AG04449 (cell line): ENCODE measurements around the gene PTTG1IP.

ENCODE experiments used
- CTCF ChIA-PET: fragments of 350-600 bp; formaldehyde crosslinking; extraction: SDS; loops from one replicate; lab custom pipeline; 2021; ENCODE audit warnings: antibody characterized with exemption; lab: Yijun Ruan, JAX
- POLR2A ChIA-PET: fragments of 400-600, 350-600 bp; formaldehyde crosslinking; extraction: SDS; loops from one replicate; lab custom pipeline; 2020; ENCODE audit warnings: antibody characterized with exemption, inconsistent platforms; lab: Yijun Ruan, JAX
- DNase-seq: peaks from one replicate; pipeline ENCODE4 v3.0.0-alpha.2; 2010; ENCODE audit warnings: low read depth, low spot score
- H3K4me3 ChIP-seq: 2 replicates; pipeline ENCODE4 v1.5.1; 2011; ENCODE audit warnings: low read depth, mild to moderate bottlenecking, control low read depth, low read length
- TF ChIP-seq, protein P1 (sequence below): IDR thresholded peaks from one replicate; pipeline ENCODE4 v1.5.1; 2011; ENCODE audit warnings: mild to moderate bottlenecking, moderate library complexity, low read length, control low read depth, inconsistent platforms; ENCODE audit not compliant: insufficient read depth; ENCODE audit errors: missing control alignments

PTTG1IP gene

DNA sequence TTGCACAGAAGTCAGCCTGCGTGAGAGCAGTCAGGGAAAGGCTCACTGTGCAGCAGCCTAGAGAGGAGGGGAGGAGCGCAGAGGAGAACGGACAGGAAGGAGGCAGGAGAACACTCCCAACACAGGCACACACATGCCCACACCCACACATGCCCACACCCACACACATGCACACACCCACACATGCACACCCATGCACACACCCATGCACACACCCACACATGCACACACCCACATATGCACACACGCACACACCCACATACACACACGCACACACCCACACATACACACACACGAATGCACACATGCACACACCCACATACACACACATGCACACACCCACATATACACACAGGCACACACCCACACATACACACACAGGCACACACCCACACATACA is 62.7 kb downstream of the PTTG1IP start:
- CTCF ChIA-PET = no interaction called here
- H3K4me3 ChIP-seq = no peak overlapping the region
- POLR2A ChIA-PET = no interaction called here
- no peak for DNase-seq
- TF ChIP-seq, protein P1, sequence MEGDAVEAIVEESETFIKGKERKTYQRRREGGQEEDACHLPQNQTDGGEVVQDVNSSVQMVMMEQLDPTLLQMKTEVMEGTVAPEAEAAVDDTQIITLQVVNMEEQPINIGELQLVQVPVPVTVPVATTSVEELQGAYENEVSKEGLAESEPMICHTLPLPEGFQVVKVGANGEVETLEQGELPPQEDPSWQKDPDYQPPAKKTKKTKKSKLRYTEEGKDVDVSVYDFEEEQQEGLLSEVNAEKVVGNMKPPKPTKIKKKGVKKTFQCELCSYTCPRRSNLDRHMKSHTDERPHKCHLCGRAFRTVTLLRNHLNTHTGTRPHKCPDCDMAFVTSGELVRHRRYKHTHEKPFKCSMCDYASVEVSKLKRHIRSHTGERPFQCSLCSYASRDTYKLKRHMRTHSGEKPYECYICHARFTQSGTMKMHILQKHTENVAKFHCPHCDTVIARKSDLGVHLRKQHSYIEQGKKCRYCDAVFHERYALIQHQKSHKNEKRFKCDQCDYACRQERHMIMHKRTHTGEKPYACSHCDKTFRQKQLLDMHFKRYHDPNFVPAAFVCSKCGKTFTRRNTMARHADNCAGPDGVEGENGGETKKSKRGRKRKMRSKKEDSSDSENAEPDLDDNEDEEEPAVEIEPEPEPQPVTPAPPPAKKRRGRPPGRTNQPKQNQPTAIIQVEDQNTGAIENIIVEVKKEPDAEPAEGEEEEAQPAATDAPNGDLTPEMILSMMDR = no peak

DNA sequence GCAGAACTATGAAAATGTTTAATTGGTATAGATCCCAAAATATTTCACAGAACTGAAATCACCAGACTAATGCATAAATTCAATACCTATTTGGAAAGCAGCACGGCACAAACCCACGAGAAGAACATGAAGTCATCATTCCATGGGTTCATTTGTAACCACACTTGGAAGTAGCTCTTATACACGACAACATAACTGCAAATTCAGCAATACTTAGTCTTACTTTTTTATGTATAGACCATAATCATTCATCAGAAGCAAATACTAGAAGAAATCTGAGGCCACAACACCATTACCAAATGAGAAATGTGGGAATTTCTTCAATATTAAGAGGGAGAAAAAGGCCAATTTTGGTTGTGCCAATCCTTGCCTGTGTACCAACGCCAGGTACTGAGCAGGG is 67.6 kb downstream of the PTTG1IP start:
- no peak overlapping the region for H3K4me3 ChIP-seq
- TF ChIP-seq, protein P1 = no peak
- CTCF ChIA-PET = interaction anchor here (1.2 to 4.3 kb wide), 3 partner anchors 10 to 66 kb away, joined by 4 to 26 read pairs (median 7); no protein-coding TSS in a partner anchor
- POLR2A ChIA-PET = interaction anchor here (1.2 kb wide), 1 partner anchor 12 kb away, joined by 3 read pairs; the partner anchor contains the start of gene SUMO3
- DNase-seq = no peak

DNA sequence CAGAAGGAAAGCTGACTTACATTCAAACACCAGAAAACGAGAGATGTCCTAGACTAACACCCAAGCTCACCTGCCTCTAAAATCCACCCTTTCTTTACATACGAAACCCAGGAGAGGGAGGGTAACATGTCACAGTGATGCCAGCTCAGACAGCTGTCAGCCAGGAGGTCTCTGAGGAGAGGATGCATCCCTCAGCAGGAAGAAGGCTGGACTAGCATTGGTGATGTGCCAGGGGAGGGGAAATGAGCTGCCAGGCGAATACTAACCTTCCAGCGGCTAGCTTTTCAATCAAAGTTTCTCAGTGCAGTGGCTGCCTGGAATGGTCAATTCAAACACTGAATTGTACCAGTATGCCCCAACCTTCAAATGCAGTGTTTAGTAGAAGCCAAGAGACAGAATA is 68.3 kb downstream of the PTTG1IP start:
- DNase-seq = no peak
- TF ChIP-seq, protein P1 = no peak
- ChIA-PET CTCF (interaction anchor here (1.2 to 4.3 kb wide), 5 partner anchors 9 to 336 kb away, joined by 3 to 26 read pairs (median 6); no protein-coding TSS in a partner anchor), POLR2A (interaction anchor here (1.2 kb wide), 1 partner anchor 12 kb away, joined by 3 read pairs; the partner anchor contains the start of gene SUMO3)
- H3K4me3 ChIP-seq = no peak overlapping the region

GRCh38 chr21:44804762-44805161 is 68.7 kb downstream of the PTTG1IP start:
- POLR2A ChIA-PET = no interaction called here
- DNase-seq = no peak
- no peak overlapping the region for H3K4me3 ChIP-seq
- TF ChIP-seq, protein P1 = no peak
- CTCF ChIA-PET = interaction anchor here (1.2 to 4.3 kb wide), 4 partner anchors 11 to 336 kb away, joined by 3 to 26 read pairs (median 6); no protein-coding TSS in a partner anchor

GRCh38 chr21:44803651-44804050 is 69.8 kb downstream of the PTTG1IP start:
- ChIA-PET POLR2A (interaction anchor here (0.6 kb wide), 1 partner anchor 27 kb away, joined by 3 read pairs; no protein-coding TSS in a partner anchor), CTCF (interaction anchor here (0.7 to 4.3 kb wide), 6 partner anchors 10 to 335 kb away, joined by 3 to 26 read pairs (median 6); no protein-coding TSS in a partner anchor)
- TF ChIP-seq, protein P1 = no peak
- DNase-seq = no peak
- no peak overlapping the region; the same call in 1 of the 2 replicates for H3K4me3 ChIP-seq

DNA sequence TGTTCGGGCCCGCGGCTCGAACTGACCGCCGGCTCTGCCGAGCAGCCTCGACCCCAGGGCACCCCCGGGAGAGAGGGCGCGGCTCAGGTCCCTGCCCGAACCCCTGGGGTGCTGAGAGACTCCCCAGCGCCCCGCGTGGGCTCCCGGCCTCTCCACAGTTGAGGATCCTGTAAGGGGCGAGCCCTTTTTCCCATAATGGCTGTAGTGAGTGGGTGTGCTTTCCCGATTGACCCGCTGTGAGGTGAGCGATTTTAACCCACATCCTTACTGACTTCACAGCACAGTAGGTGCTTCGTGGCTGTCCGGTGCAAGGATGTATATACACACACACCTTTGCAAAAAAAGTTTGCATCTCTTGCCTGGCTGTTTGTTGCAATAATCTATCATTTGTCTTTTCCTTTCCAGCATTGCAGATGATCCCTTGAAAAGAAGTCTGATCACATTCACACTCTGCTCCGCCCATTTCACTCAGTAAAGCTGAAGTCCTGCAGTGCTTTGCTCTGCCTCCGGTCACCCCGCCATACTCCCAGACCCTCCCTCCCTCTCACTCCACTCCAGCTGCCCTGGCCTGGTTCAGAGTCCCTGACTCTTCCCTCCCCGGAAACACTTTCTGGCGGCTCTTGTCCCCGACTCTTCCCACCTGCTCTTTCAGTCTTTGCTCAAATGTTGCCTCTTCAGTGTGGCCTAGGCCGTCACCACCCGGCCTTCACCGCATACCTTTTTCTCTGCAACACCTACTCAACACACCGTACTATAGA is 70.9 kb downstream of the PTTG1IP start:
- CTCF ChIA-PET = interaction anchor here (0.6 to 5.6 kb wide), 7 partner anchors 9 to 130 kb away, joined by 3 to 52 read pairs (median 5); no protein-coding TSS in a partner anchor
- no peak for DNase-seq
- H3K4me3 ChIP-seq = peak overlapping the region; percentile 93
- POLR2A ChIA-PET = interaction anchor here (1.0 to 1.5 kb wide), 3 partner anchors 9 to 125 kb away, joined by 4 to 12 read pairs (median 9); partner anchors contain the start of gene PTTG1IP
- TF ChIP-seq, protein P1 = no peak
